HEK293 (cell line): ENCODE data around the gene C17orf113.

Experiments used
- CTCF ChIA-PET: fragments of 350-600 bp; formaldehyde crosslinking; extraction: SDS; loops from one replicate; lab custom pipeline; 2021; ENCODE audit warnings: antibody characterized with exemption; lab: Yijun Ruan, JAX
- POLR2A ChIA-PET: fragments of 300-600 bp; formaldehyde crosslinking; extraction: SDS; loops from one replicate; lab custom pipeline; 2020; ENCODE audit warnings: antibody characterized with exemption, inconsistent platforms; lab: Yijun Ruan, JAX
- H3K27ac ChIP-seq: fragments of 200-500 bp; sonication (Bioruptor generic); 2 replicates; pipeline ENCODE4 v1.5.1; 2014; ENCODE audit warnings: low read depth, low read length, control low read depth, inconsistent platforms; ENCODE audit errors: extremely low read depth
- H3K36me3 ChIP-seq, 2 experiments: fragments of 200-500 bp in 1 of 2; sonication (Bioruptor generic) in 1 of 2; 1 replicate in 1 of 2; 2 replicates in 1 of 2; pipeline ENCODE4 v1.5.1; 2014 to 2017; ENCODE audit warnings: inconsistent platforms in 2 of 2, low read length in 2 of 2; ENCODE audit not compliant: control insufficient read depth in 2 of 2, insufficient read depth in 1 of 2
- H3K4me1 ChIP-seq: fragments of 200-500 bp; sonication (Bioruptor generic); 2 replicates; pipeline ENCODE4 v1.5.1; 2014; ENCODE audit warnings: mild to moderate bottlenecking, low read length, inconsistent platforms; ENCODE audit not compliant: control insufficient read depth, insufficient read depth
- H3K4me3 ChIP-seq: 2 replicates; pipeline ENCODE4 v1.5.1; 2011; ENCODE audit warnings: low read depth, mild to moderate bottlenecking, control low read depth, low read length, moderate library complexity
- H3K9me3 ChIP-seq: fragments of 200-500 bp; sonication (Bioruptor generic); 2 replicates; pipeline ENCODE4 v1.5.1; 2014; ENCODE audit warnings: low read depth, low read length, inconsistent platforms; ENCODE audit not compliant: control insufficient read depth, insufficient read depth
- FEZF1 ChIP-seq: fragments of 450-650 bp; formaldehyde crosslinking; IDR thresholded peaks from 2 replicates; pipeline ENCODE4 v1.5.1; 2016; ENCODE audit warnings: missing biosample characterization, missing genetic modification characterization
- GFI1B ChIP-seq: fragments of 450-650 bp; formaldehyde crosslinking; IDR thresholded peaks from 2 replicates; pipeline ENCODE4 v1.5.1; 2016; ENCODE audit warnings: missing biosample characterization, missing genetic modification characterization
- GLI4 ChIP-seq: fragments of 450-650 bp; formaldehyde crosslinking; IDR thresholded peaks from 2 replicates; pipeline ENCODE4 v1.5.1; 2016; ENCODE audit warnings: missing biosample characterization, missing genetic modification characterization
- INSM2 ChIP-seq: fragments of 450-650 bp; formaldehyde crosslinking; IDR thresholded peaks from 2 replicates; pipeline ENCODE4 v1.5.1; 2016; ENCODE audit warnings: missing biosample characterization, missing genetic modification characterization
- OSR2 ChIP-seq: fragments of 450-650 bp; formaldehyde crosslinking; IDR thresholded peaks from 2 replicates; pipeline ENCODE4 v1.5.1; 2016; ENCODE audit warnings: missing biosample characterization, missing genetic modification characterization
- PRDM2 ChIP-seq: fragments of 450-650 bp; formaldehyde crosslinking; IDR thresholded peaks from 2 replicates; pipeline ENCODE4 v1.5.1; 2016; ENCODE audit warnings: missing biosample characterization, missing genetic modification characterization, borderline replicate concordance
- PRDM4 ChIP-seq: fragments of 450-650 bp; formaldehyde crosslinking; IDR thresholded peaks from 2 replicates; pipeline ENCODE4 v1.5.1; 2017; ENCODE audit warnings: missing biosample characterization, missing genetic modification characterization
- SP7 ChIP-seq: fragments of 450-650 bp; formaldehyde crosslinking; IDR thresholded peaks from 2 replicates; pipeline ENCODE4 v1.5.1; 2016; ENCODE audit warnings: missing biosample characterization, missing genetic modification characterization
- ZBTB11 ChIP-seq: fragments of 450-650 bp; formaldehyde crosslinking; conservative IDR thresholded peaks from 2 replicates; pipeline ENCODE4 v1.5.1; 2016; ENCODE audit warnings: low read depth, missing biosample characterization, missing genetic modification characterization
- ZNF776 ChIP-seq: fragments of 450-650 bp; formaldehyde crosslinking; IDR thresholded peaks from 2 replicates; pipeline ENCODE4 v1.5.0; 2017; ENCODE audit warnings: missing biosample characterization, missing genetic modification characterization, borderline replicate concordance

C17orf113 gene

GRCh38 chr17:42005166-42005565 lies 45.2 kb downstream of the C17orf113 start (continued):
- TF ChIP-seq ZBTB11 (no peak), FEZF1 (tag by site-specific recombination) (peak; percentile 36; the same call in 1 of the 2 replicates), GLI4 (tag by site-specific recombination) (no peak), SP7 (tag by site-specific recombination) (no peak), OSR2 (peak; percentile 7; the same call in 1 of the 2 replicates), PRDM2 (tag by site-specific recombination) (no peak), ZNF776 (tag by site-specific recombination) (no peak)

GRCh38 chr17:42002792-42003301 lies 47.6 kb downstream of the C17orf113 start:
- ChIA-PET CTCF (interaction anchor here (0.6 to 5.3 kb wide), 3 partner anchors 16 to 212 kb away, joined by 3 to 21 read pairs (median 9); partner anchors contain the start of gene NKIRAS2), POLR2A (interaction anchor here (0.6 kb wide), 1 partner anchor 18 kb away, joined by 3 read pairs; the partner anchor contains the start of gene NKIRAS2)

More at GRCh38 chr17:42002792-42003301, 47.6 kb downstream of the C17orf113 start:
- Histone ChIP-seq H3K27ac (no peak overlapping the region), H3K4me1 (0 out of 2 replicates have a peak, but pooled peaks cover 2% of the 10 kb centered on the region), H3K9me3 (no peaks in the 10 kb centered on the region; the same call in 1 of the 2 replicates), H3K36me3 (peaks cover 51 to 53% of the 10 kb centered on the region in 2 experiments), H3K4me3 (no peak overlapping the region)
- TF ChIP-seq INSM2 (tag by site-specific recombination) (no peak), PRDM4 (tag by site-specific recombination) (no peak), GFI1B (tag by site-specific recombination) (no peak)
